ENCODE measurements around the gene PRRX2.

- TF ChIP-seq POLR2A (IDR thresholded peaks at IDR 0.05) (no peak), CTCF (IDR thresholded peaks at IDR 0.05 in 4 of 5, conservative IDR thresholded peaks at IDR 0.05 in 1 of 5) (no peak)
These were observed 105.3 kb downstream of the PRRX2 start for GRCh38 chr9:129770741-129771140.

All from gastrocnemius medialis (tissue), 4 donors.